GM23338 (cell line): ENCODE data around the gene C6orf52.

ENCODE experiments used
- CREB1 ChIP-seq: fragments of 250-450 bp; sonication (Bioruptor Pico); IDR thresholded peaks from 2 replicates; pipeline ENCODE4 v1.5.0; 2020; ENCODE audit warnings: low read depth, mild to moderate bottlenecking, moderate library complexity
- CTCF ChIP-seq, 2 experiments: fragments of 200-600 bp in 1 of 2; sonication (generic) in 1 of 2; conservative IDR thresholded peaks; 2 replicates each; pipeline versions ENCODE4 v1.5.1 to v1.6.1; 2016 to 2017; ENCODE audit warnings: antibody characterized with exemption in 2 of 2, low read depth in 2 of 2, mild to moderate bottlenecking in 2 of 2, moderate library complexity in 1 of 2
- ETS1 ChIP-seq: IDR thresholded peaks from 2 replicates; pipeline ENCODE4 v1.6.1; 2016; ENCODE audit warnings: antibody characterized with exemption
- EZH2 ChIP-seq: fragments of 200-600 bp; sonication (generic); IDR thresholded peaks from one replicate; pipeline ENCODE4 v1.8.0; 2017; ENCODE audit warnings: antibody characterized with exemption, mild to moderate bottlenecking, low read depth; ENCODE audit not compliant: unreplicated experiment
- EZH2phosphoT487 ChIP-seq: fragments of 200-600 bp; sonication (generic); IDR thresholded peaks from one replicate; pipeline ENCODE4 v1.8.1; 2018; ENCODE audit warnings: antibody characterized with exemption; ENCODE audit not compliant: unreplicated experiment
- JUNB ChIP-seq: IDR thresholded peaks from one replicate; pipeline ENCODE4 v1.6.1; 2016; ENCODE audit warnings: antibody characterized with exemption; ENCODE audit not compliant: unreplicated experiment
- NANOG ChIP-seq: IDR thresholded peaks from 2 replicates; pipeline ENCODE4 v1.6.1; 2016; ENCODE audit warnings: antibody characterized with exemption, borderline replicate concordance
- POLR2AphosphoS5 ChIP-seq: IDR thresholded peaks from 2 replicates; pipeline ENCODE4 v1.6.1; 2016; ENCODE audit warnings: antibody characterized with exemption, low read depth
- REST ChIP-seq: IDR thresholded peaks from one replicate; pipeline ENCODE4 v1.6.1; 2018; ENCODE audit warnings: antibody characterized with exemption; ENCODE audit not compliant: unreplicated experiment
- STAT1 ChIP-seq: IDR thresholded peaks from one replicate; pipeline ENCODE4 v1.6.1; 2016; ENCODE audit warnings: antibody characterized with exemption; ENCODE audit not compliant: unreplicated experiment
- ZNF114 ChIP-seq: fragments of 250-450 bp; sonication (Bioruptor Pico); IDR thresholded peaks from 2 replicates; pipeline ENCODE4 v1.5.0; 2020; ENCODE audit warnings: mild to moderate bottlenecking, moderate library complexity
- ZNF331 ChIP-seq: fragments of 250-450 bp; sonication (Bioruptor Pico); IDR thresholded peaks from 2 replicates; pipeline ENCODE4 v1.5.0; 2020; ENCODE audit warnings: low read depth, mild to moderate bottlenecking, moderate library complexity

- TF ChIP-seq POLR2AphosphoS5 = peak; percentile 89
- TF ChIP-seq EZH2phosphoT487 = no peak
- no peak for TF ChIP-seq CTCF (conservative IDR thresholded peaks at IDR 0.05; ENCODE audit: low read depth in 2 of 2)
- TF ChIP-seq JUNB = no peak
- no peak for TF ChIP-seq REST
- TF ChIP-seq EZH2 = no peak
- TF ChIP-seq ETS1 = peak; percentile 65
- peak; percentile 99 for TF ChIP-seq CREB1
- no peak for TF ChIP-seq STAT1
- TF ChIP-seq ZNF114 (CRISPR knock-in tag) = no peak
- no peak for TF ChIP-seq NANOG
- no peak for TF ChIP-seq ZNF331 (CRISPR knock-in tag)
Observed at GRCh38 chr6:10694302-10695085, at the start of gene C6orf52, which contains the start of gene PAK1IP1.
